Measurements from ENCODE around the gene MYRIP. TPM values are rescaled to one million over a fixed set of nuclear protein-coding genes. Genes with fewer than 3 reads are reported as not detected.
"Not testable (repeated sequence)": the region's sequence is repeated elsewhere in the genome, so short reads cannot be mapped to it uniquely, and the experiment has no call there.

MYRIP gene
- total RNA-seq, 1 donor from 2014 or later = 12.5 TPM

DNA sequence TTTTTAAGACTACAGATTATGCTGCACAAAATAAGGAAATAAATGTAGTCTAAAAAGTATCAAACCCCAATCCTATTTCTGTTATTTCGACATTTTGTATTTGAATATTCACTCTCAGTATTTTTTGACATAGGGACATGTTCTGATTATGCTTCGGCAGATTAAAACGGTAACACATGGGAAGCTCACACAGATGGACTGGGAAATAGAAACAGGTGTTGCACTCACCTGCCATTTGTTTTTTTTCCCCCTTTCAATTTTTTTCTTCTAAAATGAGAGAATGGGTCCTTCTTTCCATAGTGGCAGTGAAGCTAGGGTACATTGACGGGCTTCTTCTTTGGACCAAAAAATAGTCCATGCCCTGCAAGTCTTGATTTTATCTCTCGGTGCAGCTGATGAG is 163.1 kb downstream of the MYRIP start:
- DNase-seq = no peak

GRCh38 chr3:39977058-39977794 is 167.8 kb downstream of the MYRIP start:
- no peak for DNase-seq

DNA sequence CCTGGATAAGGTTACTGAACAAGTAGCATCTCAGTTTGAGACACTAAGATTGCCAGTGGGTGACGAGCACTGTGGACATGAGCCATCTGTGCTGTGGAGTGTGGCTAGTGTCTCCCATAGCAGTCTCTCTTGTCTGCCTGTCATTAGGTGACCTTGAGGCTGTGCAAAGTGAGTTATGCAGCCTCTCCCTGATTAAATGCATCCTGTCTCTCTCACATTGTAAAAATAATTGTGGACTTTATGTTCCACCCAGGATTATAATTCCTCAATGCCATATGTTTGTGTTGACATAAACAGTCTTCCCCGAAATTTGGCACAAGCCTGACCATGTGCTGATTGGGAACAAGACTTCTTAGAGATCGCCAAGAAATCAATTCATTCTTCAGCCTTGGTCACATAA is 168.9 kb downstream of the MYRIP start:
- no peak for DNase-seq

DNA sequence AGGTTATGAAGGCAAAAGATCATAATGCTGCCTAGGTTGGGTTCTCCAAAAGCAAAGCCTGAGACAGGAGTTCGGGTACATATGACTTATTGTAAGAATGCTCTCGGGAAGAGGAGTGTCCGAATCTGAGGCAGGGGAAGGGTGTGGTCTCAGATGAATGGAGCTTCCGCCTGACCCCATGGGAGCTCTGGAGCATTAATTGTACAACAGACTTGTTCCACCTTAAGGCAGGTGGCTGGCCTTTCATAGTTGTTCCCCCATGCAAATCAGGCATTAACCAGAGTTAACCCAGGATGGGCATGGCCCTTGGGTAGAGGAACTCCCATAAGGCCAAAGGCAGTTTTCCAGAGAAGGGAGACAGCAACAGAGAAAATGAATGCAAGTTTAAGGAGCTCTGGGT is 170.6 kb downstream of the MYRIP start:
- DNase-seq = no peak

- DNase-seq = no peak
Observed at GRCh38 chr3:39980781-39981180, 171.4 kb downstream of the MYRIP start.

GRCh38 chr3:39981547-39982184 is 172.3 kb downstream of the MYRIP start:
- DNase-seq = no peak

DNA sequence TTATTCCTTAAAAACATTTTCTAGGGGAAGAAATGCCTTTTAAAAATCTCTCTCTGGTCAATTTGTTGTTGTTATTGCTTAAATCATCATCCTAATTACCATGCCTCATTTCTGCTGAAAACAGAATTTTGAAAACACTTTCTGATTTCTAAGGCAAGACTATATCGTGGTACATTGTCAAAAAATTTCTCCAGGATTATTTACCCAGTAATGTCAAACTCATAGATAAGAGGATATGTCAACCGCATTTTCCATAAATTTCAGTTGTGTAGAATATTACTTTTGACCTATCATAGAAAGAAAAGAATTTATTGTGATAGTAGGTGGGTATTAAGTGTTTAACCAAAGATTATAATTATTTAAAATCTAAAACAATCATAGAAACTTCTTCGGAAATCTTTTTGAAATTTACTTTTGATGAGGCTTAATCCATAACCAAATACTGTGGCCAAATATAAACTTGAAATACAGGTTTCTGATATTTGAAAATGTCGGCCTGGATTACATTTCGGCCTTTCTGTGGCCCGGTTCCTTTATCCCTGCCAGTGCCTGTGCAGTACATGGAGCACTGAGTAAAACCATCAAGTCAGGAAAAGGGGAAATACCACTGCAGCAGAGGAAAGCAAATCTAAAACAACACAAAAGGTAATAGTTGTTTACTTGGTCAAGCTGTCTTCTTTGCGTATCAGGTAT is 173.4 kb downstream of the MYRIP start:
- DNase-seq = no peak

- no peak for DNase-seq
Observed at GRCh38 chr3:39989746-39990145, 180.3 kb downstream of the MYRIP start.

GRCh38 chr3:39990532-39990931 is 181.1 kb downstream of the MYRIP start:
- DNase-seq = no peak

DNA sequence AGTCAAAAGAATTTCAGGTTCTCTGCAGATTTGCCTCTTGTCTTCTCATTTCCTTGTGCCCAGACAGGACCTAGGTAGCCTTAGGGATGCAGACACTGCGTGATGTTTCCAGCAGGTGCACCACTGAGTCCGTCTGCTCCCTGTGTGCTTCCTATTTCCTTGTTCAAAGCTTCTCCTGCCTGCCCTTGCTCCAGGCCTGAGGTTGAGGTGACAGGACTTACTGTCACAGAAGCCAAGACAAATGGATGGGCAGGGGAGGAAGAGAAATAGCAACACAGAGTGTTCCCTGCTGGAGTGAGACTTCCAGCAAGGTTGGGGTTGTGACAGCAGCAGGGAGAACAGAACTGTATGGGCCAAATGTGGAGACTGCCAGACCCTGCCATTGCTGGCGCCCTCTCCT is 199.4 kb downstream of the MYRIP start:
- DNase-seq = no peak

GRCh38 chr3:40009991-40010390 is 200.6 kb downstream of the MYRIP start:
- no peak for DNase-seq

DNA sequence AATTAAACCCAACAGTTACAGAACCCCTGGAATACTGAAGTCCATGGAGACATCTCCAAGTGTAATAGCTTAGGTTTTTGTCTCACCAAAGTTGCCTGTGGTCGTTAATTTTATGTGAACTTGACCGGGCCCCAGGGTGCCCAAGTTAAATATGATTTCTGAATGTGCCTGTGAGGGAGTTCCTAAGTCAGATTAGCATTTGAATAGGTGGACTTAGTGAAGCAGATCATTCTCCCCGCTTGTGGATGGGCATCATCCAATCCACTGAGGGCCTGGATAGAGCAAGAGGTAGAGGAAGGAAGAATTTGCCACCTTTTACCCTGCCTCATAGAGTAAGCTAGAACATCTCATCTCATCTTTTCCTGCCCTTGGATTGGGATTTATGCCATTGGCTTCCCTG is 203.0 kb downstream of the MYRIP start:
- no peak for DNase-seq

GRCh38 chr3:40016391-40016790 is 207.0 kb downstream of the MYRIP start:
- DNase-seq = no peak

- no peak for DNase-seq
Observed at GRCh38 chr3:40018369-40018768, 209.0 kb downstream of the MYRIP start.

DNA sequence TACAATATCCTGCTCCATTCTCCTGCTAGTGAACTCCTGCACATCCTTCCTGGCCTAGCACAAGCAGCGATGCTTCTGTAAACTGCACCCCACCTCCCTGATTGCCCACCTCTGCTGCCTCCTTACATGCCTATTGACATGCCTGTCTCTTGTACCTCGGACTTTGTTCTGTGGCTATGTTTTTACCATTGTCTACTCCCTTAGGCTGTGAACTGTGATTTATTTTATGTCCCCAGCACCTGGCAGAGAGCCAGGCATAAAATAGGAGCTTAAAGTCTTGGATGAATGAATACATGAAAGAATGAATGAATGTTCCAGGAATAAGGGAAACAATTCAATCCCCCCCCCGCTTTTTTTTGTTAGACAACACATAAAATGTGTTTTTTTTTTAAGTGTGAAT is 210.0 kb downstream of the MYRIP start:
- DNase-seq = no peak

- DNase-seq = no peak
Observed at GRCh38 chr3:40020689-40021088, 211.3 kb downstream of the MYRIP start.

GRCh38 chr3:40021338-40021737 is 211.9 kb downstream of the MYRIP start:
- no peak for DNase-seq

GRCh38 chr3:40022297-40022827 is 213.0 kb downstream of the MYRIP start:
- DNase-seq = no peak

DNA sequence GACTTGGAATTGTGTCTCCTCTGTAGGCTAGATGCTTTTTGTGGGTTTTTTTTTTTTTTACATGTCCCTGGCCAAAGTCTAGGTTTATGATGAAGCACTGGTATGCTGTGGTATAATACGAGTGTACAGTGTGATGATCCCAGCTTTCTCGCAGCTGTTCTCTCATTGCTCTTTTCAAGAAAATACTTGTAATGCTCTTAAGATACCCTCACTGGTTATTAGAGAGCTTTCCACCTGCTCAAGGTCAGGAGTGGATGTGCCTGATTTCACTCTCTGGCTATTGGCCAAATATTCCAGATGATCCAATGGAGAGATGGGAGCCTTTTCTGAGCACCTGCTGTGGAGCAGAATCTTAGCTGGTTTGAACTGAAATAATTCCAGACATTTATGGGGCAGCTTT is 215.1 kb downstream of the MYRIP start:
- DNase-seq = no peak

DNA sequence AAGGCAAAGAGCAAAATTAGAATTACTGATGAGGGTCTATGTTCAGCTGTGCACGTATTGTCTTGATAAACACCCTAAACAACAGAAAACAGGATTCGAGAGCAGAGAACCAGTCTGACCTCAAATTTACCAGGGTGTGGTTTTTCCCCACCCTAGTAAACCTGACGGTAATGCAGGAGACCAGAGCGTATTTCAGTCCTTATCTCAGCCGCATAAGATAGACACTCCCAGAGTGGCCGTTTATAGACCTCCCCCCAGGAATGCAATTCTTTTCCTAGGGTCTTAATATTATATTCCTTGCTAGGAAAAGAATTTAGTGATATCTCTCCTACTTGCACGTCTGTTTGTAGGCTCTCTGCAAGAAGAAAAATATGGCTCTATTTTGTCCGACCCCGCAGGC is 216.5 kb downstream of the MYRIP start:
- DNase-seq = not testable (repeated sequence)

GRCh38 chr3:40035177-40035576 is 225.8 kb downstream of the MYRIP start:
- no peak for DNase-seq

DNA sequence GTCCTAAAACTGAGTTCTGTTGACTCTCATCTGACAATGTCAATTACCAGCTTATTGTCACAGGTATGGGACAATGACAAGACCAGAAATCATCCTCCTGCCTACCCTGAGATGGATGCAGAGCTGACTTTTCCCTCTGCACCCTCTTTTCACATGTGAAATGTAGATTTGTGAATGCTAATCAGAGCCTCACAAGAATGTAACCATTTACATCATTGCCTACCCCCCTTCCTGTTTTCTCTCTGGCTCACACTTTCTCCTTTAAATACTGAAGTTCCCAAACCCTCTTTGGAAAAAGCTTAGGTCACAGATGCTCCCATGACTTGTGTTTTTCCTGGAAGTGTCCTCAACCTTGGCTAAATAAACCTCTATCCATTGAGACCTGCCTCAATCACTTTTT is 228.2 kb downstream of the MYRIP start:
- no peak for DNase-seq

GRCh38 chr3:40042752-40043443 is 233.5 kb downstream of the MYRIP start:
- no peak for DNase-seq
